Measurements from ENCODE around the gene VWA5B1. TPM values are rescaled to one million over a fixed set of nuclear protein-coding genes. Genes with fewer than 3 reads are reported as not detected.
"Not testable (repeated sequence)": the region's sequence is repeated elsewhere in the genome, so short reads cannot be mapped to it uniquely, and the experiment has no call there.

Gene VWA5B1
- total and polyA plus RNA-seq, 5 experiments from 2014 or later = 0.06 TPM; not detected in 4

DNA sequence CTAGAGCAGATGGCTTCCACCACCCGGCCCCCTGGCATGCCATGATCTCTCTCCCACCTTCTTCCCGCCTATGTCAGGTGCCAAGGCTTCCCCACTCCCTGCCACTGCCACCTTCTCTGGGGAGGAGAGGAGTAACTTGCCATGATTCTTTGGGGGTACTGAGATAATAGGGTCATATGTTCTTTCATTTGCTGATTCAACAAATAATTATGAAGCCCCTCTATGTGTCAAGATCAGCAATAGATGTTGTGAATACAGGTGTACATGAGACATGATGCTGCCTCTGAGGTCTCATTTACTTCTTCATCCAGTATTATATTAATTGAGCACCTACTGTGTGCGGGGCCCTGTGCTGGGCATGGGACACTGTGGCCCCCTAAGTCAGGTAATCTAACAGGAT, 6.0 kb upstream of the VWA5B1 start:
- POLR2A ChIA-PET = no interaction called here
- Mint-ChIP-seq H3K4me3 (no peak overlapping the region), H3K36me3 (peaks cover 0 to 13% (median 2%) of the 10 kb centered on the region in 3 donors), H3K27ac (no peak overlapping the region), H3K9me3 (peaks cover 0 to 12% (median 0%) of the 10 kb centered on the region in 9 donors), H3K4me1 (no peaks in the 10 kb centered on the region), H3K27me3 (peaks cover 16 to 65% (median 46%) of the 10 kb centered on the region in 5 donors)
- DNase-seq = no peak
- ATAC-seq = no peak

DNA sequence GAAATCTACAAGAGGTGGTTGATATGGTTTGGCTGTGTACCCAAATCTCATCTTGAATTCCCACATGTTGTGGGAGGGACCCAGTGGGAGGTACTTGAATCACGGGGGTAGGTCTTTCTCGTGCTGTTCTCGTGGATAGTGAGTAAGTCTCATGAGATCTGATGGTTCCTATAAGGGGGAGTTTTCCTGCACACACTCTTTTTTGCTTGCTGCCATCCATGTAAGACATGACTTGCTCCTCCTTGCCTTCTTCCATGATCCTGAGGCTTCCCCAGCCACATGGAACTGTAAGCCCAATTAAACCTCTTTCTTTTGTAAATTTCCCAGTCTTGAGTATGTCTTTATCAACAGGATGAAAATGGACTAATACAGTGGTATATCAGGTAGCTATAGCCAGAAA, 5.2 kb upstream of the VWA5B1 start:
- peaks cover 0 to 13% (median 2%) of the 10 kb centered on the region in 3 donors for H3K36me3 Mint-ChIP-seq
- H3K4me1 Mint-ChIP-seq = no peaks in the 10 kb centered on the region
- no peak overlapping the region for H3K27ac Mint-ChIP-seq
- POLR2A ChIA-PET = no interaction called here
- peaks cover 20 to 70% (median 52%) of the 10 kb centered on the region in 5 donors for H3K27me3 Mint-ChIP-seq
- DNase-seq = no peak
- ATAC-seq = no peak
- no peak overlapping the region for H3K4me3 Mint-ChIP-seq
- H3K9me3 Mint-ChIP-seq = peaks cover 0 to 12% (median 0%) of the 10 kb centered on the region in 9 donors

DNA sequence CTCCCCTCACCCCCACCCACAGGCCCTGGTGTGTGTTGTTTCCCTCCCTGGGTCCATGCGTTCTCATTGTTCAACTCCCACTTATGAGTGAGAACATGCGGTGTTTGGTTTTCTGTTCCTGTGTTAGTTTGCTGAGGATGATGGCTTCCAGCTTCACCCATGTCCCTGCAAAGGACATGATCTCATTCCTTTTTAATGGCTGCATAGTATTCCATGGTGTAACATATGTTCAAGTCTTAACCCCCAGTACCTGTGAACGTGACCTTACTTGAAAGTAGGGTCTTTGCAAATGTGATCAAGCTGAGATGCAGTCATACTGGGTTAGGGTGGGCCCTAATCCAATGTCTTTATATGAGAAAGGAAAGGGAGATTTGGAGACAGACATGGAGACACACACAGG, 3.0 kb upstream of the VWA5B1 start:
- not testable (repeated sequence) for ATAC-seq

DNA sequence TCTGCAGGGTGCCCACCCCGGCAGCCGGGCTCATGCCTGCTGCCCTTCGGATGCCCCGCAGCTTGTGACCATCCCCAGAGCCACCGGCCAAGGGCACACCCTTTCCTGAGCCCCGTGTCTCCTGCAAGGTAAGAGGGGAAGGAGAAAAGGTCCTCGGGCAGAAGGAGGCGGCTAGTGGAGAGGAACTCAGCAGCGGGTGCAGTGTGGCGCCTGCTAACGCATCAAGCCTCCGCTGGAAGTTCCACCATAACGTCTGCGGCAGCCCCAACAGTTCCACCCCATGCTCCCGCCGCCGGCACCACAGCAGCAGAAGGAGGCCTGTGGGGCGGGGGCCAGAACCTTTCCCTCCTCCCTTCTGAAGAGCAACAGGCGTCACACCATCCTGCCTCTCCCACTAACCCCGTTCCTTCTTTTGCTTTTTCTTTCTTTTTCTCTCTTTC, 990 bp downstream of the VWA5B1 start:
- DNase-seq (no peak), ATAC-seq (peak in 1 of 2 donors; percentile 45)
- peaks cover 0 to 2% (median 0%) of the 10 kb centered on the region in 3 donors for H3K36me3 Mint-ChIP-seq
- H3K4me3 Mint-ChIP-seq = peak overlapping the region in 8 of 10 donors; percentile 29 to 73 (median 52)
- H3K4me1 Mint-ChIP-seq = peaks cover 13 to 18% (median 16%) of the 10 kb centered on the region in 4 donors
- H3K9me3 Mint-ChIP-seq = peaks cover 0 to 2% (median 0%) of the 10 kb centered on the region in 9 donors
- H3K27ac Mint-ChIP-seq = peak overlapping the region in 1 of 10 donors; percentile 14
- H3K27me3 Mint-ChIP-seq = peaks cover 31 to 74% (median 62%) of the 10 kb centered on the region in 5 donors
- POLR2A ChIA-PET = no interaction called here

More for the DNA sequence above, 3.0 kb upstream of the VWA5B1 start:
- H3K27ac Mint-ChIP-seq, POLR2A ChIA-PET, H3K4me3 Mint-ChIP-seq, DNase-seq: not testable (repeated sequence)
- Mint-ChIP-seq H3K36me3 (peaks cover 0 to 13% (median 2%) of the 10 kb centered on the region in 3 donors), H3K4me1 (peaks cover 11 to 18% (median 15%) of the 10 kb centered on the region in 4 donors), H3K27me3 (peaks cover 33 to 75% (median 62%) of the 10 kb centered on the region in 5 donors), H3K9me3 (peaks cover 0 to 12% (median 0%) of the 10 kb centered on the region in 9 donors)

DNA sequence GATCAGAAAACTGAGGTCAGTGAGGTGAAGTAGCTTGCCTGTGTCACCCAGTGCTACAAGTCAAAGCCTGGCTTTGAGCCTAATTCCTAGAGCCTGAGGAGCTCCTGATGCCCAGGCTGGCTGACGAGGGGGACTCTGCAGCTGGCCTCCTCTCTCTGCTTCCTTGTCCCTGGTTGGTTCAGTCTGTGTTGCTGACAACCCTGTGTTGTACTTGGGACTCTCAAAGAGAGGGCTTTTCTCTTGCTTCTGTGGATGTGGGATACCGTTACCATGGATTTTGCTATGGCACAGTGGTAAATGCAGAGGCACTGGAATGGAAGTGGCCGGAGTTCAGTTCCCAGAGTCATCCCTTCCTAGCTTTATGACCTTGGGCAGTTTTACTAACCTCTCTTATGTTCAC, 8.0 kb downstream of the VWA5B1 start:
- Mint-ChIP-seq H3K4me3 (no peak overlapping the region), H3K4me1 (peaks cover 0 to 1% (median 0%) of the 10 kb centered on the region in 4 donors), H3K9me3 (no peaks in the 10 kb centered on the region), H3K36me3 (no peaks in the 10 kb centered on the region), H3K27me3 (peaks cover 8 to 29% (median 18%) of the 10 kb centered on the region in 5 donors), H3K27ac (no peak overlapping the region)
- no peak for ATAC-seq
- no peak for DNase-seq
- POLR2A ChIA-PET = no interaction called here

DNA sequence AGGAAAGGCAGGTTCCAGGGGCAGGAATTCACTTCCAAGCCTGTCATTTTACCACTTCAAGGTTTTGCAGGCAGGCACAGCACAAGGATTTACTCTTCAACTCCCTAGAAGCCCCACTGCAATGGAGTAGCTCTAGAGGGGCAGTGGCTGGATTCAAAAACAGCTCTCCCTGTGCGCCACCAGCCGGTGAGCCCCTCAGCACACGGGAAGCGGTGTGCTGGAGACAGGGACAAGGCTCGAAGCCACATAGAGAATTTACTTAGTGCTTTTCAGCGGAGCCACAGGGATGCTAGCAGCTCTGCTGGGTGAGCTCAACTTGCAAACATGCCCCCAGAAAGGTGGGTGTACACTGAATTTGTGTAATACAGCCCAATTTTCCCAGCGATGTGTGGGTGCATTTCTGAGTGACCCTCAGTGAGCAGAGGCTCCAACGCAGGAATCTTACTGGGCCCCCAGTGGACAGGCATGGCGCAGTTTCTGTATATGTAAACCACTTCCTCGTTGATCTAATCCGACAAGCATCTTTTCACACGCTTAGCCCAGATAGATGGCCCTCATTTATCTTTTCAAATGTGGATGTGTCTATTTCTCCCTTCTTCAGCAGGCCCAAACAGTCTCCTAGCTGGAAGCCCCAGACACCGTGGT, 10.9 kb downstream of the VWA5B1 start:
- no peaks in the 10 kb centered on the region for H3K9me3 Mint-ChIP-seq
- POLR2A ChIA-PET = no interaction called here
- no peaks in the 10 kb centered on the region for H3K4me1 Mint-ChIP-seq
- DNase-seq (no peak), ATAC-seq (no peak)
- peaks cover 1 to 23% (median 11%) of the 10 kb centered on the region in 5 donors for H3K27me3 Mint-ChIP-seq
- no peak overlapping the region for H3K27ac Mint-ChIP-seq
- H3K4me3 Mint-ChIP-seq = no peak overlapping the region
- H3K36me3 Mint-ChIP-seq = no peaks in the 10 kb centered on the region

DNA sequence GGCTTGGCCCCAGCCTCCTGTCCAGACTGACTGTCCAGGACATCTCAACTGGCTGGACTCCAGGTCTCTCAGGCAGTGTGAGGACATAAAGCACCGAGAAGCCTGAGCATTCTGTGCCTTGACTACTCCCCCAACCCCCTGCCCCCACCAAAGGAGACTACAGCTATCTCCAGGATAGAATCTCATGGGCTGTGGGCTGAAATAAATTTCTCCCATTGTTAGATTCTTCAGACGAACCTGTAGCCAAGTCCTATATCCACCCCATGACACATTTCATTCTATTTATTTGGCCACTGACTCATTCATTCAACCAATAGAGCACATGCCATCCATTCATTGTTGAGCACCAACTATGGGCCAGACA, 11.4 kb downstream of the VWA5B1 start:
- Mint-ChIP-seq H3K4me1 (no peaks in the 10 kb centered on the region), H3K27ac (no peak overlapping the region), H3K9me3 (no peaks in the 10 kb centered on the region), H3K36me3 (no peaks in the 10 kb centered on the region), H3K27me3 (peaks cover 1 to 23% (median 11%) of the 10 kb centered on the region in 5 donors), H3K4me3 (no peak overlapping the region)
- POLR2A ChIA-PET = no interaction called here
- ATAC-seq (no peak), DNase-seq (no peak)

DNA sequence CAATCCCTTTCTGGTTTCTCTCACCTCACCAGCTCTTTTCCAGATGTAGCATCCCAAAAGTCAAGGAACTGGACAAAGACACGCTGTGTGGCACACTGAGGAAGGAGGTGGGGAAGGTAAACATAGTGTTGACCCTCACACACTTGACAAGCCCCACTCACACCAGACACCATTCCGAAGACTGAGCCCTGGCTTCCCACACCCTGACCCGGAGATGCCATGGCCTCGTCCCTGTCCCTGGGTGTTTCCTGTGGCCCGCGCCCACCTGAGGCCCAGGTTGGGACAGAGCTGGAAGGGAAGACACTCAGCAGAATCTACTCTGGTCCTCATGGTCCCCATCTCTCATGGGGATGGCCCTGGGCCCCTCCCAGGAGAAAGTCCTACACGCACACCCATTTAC, 16.4 kb downstream of the VWA5B1 start:
- Mint-ChIP-seq H3K4me3 (no peak overlapping the region), H3K36me3 (no peaks in the 10 kb centered on the region), H3K4me1 (no peaks in the 10 kb centered on the region), H3K9me3 (no peaks in the 10 kb centered on the region), H3K27me3 (peaks cover 2 to 24% (median 6%) of the 10 kb centered on the region in 5 donors), H3K27ac (no peak overlapping the region)
- DNase-seq (no peak), ATAC-seq (no peak)
- POLR2A ChIA-PET = no interaction called here

DNA sequence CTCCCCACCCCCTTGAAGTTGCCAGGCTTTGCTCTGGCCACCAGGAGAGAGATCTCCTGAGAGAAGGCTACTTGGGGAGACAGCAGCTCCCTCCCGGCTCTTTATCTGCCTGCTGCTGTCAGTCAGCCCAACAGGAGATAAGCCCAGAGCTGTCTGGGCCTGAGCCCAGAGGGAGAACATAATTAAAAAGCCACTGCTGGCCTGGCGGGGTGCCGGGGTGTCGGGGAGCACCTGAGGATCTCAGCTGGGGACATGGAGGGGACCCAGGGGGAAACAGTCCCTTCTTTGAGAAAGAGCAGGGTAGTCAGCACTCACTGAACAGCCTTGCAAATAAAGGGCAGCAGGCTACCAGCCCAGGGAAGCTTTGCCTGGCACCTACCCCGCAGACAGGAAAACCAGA, 17.9 kb downstream of the VWA5B1 start:
- ATAC-seq (no peak), DNase-seq (no peak)
- no peaks in the 10 kb centered on the region for H3K36me3 Mint-ChIP-seq
- no peaks in the 10 kb centered on the region for H3K9me3 Mint-ChIP-seq
- no peaks in the 10 kb centered on the region for H3K4me1 Mint-ChIP-seq
- peaks cover 0 to 23% (median 7%) of the 10 kb centered on the region in 5 donors for H3K27me3 Mint-ChIP-seq
- no peak overlapping the region for H3K4me3 Mint-ChIP-seq
- POLR2A ChIA-PET = no interaction called here
- no peak overlapping the region for H3K27ac Mint-ChIP-seq

DNA sequence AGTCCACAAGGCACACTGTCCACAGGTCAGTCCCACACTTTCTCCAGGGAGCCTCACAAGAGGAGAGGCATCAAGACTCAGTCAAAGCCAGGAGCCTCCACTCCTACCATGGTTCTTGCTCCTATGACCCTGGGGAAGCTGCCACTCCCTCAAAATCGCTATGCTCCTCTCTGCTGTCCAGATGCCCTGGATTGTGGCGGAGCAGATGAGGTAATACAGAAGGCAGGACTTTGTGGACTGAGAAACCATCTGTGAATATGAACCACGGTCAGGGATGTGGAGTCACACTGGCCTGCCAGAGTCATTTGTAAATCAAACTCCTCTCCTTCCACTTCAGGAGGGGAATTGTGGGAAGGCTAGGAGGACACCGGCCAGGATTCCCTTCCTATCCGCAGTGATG, 20.6 kb downstream of the VWA5B1 start:
- Mint-ChIP-seq H3K4me1 (no peaks in the 10 kb centered on the region), H3K27ac (no peak overlapping the region), H3K9me3 (no peaks in the 10 kb centered on the region), H3K4me3 (no peak overlapping the region), H3K27me3 (peaks cover 0 to 39% (median 13%) of the 10 kb centered on the region in 5 donors), H3K36me3 (no peaks in the 10 kb centered on the region)
- ATAC-seq = no peak
- DNase-seq = no peak
- POLR2A ChIA-PET = no interaction called here

DNA sequence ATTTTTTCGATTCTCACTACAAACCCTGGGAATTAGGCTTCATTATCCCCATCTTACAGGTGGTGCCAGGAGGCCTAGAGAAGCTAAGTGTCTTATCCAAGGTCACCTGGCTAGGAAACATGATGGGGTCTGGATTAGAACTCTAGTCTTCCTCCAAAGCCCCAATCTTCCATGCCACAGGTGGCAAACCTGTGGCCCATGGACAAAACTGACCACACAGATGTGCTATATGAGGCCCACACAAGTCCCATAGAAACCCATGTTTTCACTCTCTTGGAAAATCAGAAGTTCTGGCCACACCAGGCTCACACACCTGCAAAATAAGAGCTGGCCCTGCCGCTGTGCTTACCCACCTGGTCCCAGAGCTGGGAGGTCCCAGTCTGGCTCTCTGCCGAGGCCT, 21.6 kb downstream of the VWA5B1 start:
- no peaks in the 10 kb centered on the region for H3K9me3 Mint-ChIP-seq
- POLR2A ChIA-PET = no interaction called here
- DNase-seq = no peak
- H3K27ac Mint-ChIP-seq = no peak overlapping the region
- no peaks in the 10 kb centered on the region for H3K4me1 Mint-ChIP-seq
- H3K36me3 Mint-ChIP-seq = no peaks in the 10 kb centered on the region
- H3K27me3 Mint-ChIP-seq = peaks cover 0 to 44% (median 13%) of the 10 kb centered on the region in 5 donors
- no peak overlapping the region for H3K4me3 Mint-ChIP-seq
- ATAC-seq = no peak

DNA sequence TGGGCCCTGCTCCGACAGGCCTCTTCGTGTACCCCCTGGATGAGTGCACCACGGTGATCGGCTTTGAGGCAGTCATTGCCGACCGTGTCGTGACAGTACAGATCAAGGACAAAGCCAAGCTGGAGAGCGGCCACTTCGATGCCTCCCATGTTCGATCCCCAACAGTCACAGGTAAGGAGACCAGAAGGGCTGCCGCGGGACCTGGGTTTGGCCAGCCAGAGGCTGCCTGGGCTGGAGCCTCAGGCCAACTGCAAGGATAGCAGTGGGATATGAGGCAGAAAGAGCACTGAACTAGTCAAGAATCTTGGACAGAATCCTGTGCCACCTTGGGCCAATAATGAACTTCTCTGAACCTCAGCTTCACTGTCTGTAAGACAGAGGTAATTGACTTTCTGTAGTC, 22.1 kb downstream of the VWA5B1 start:
- no peaks in the 10 kb centered on the region for H3K4me1 Mint-ChIP-seq
- no peak for ATAC-seq
- H3K9me3 Mint-ChIP-seq = no peaks in the 10 kb centered on the region
- no peak for DNase-seq
- H3K27me3 Mint-ChIP-seq = peaks cover 0 to 44% (median 13%) of the 10 kb centered on the region in 5 donors
- no peak overlapping the region for H3K27ac Mint-ChIP-seq
- H3K4me3 Mint-ChIP-seq = no peak overlapping the region
- POLR2A ChIA-PET = no interaction called here
- no peaks in the 10 kb centered on the region for H3K36me3 Mint-ChIP-seq

DNA sequence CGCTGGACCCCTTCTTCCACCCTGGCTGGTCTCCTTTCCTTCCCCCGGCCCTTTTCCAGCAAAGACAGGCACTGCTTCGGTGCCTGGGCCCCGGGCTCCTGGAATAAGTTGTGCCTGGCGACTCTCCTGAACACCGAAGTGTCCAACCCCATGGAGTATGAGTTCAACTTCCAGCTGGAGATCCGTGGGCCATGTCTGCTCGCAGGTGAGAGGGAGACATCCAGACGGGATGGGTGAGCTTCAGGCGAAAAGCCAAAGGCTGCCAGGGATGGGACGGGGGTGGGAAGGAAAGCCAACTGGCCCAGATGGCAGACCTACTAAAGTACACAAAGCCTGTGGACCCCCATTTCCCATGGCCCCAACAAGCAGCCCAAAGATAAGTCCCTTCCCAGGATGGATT, 26.8 kb downstream of the VWA5B1 start:
- Mint-ChIP-seq H3K4me1 (peaks cover 8 to 20% (median 13%) of the 10 kb centered on the region in 4 donors), H3K27ac (peak overlapping the region in 1 of 10 donors; percentile 20), H3K4me3 (no peak overlapping the region), H3K9me3 (no peaks in the 10 kb centered on the region), H3K27me3 (peaks cover 6 to 56% (median 27%) of the 10 kb centered on the region in 5 donors), H3K36me3 (no peaks in the 10 kb centered on the region)
- POLR2A ChIA-PET = no interaction called here
- DNase-seq (no peak), ATAC-seq (no peak)

DNA sequence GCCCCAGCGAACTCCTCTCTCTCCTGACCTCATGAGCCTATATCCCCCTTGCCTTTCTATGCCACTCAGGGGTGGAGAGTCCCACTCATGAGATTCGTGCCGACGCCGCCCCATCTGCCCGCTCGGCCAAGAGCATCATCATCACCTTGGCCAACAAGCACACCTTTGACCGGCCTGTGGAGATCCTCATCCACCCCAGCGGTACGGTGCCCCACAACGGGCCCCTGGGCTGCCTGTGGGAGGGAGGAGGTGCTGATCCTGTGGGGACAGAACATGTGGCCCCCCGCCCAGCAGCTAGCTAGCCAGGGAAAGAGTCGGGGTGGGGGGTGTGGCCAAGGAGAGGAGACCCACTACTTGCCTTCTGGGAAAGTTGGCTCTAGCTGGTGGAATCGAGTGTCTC, 27.8 kb downstream of the VWA5B1 start:
- H3K27me3 Mint-ChIP-seq = peaks cover 6 to 52% (median 27%) of the 10 kb centered on the region in 5 donors
- DNase-seq (no peak), ATAC-seq (no peak)
- H3K4me1 Mint-ChIP-seq = peaks cover 11 to 24% (median 18%) of the 10 kb centered on the region in 4 donors
- H3K36me3 Mint-ChIP-seq = no peaks in the 10 kb centered on the region
- POLR2A ChIA-PET = no interaction called here
- no peak overlapping the region for H3K4me3 Mint-ChIP-seq
- H3K27ac Mint-ChIP-seq = no peak overlapping the region
- no peaks in the 10 kb centered on the region for H3K9me3 Mint-ChIP-seq
